GM18873 (cell line): ENCODE results near the gene LYRM7.
A peak's percentile ranks its signal among the peaks of the same experiment; 100 is the strongest.

Experiments used
- ATAC-seq: cut with Tn5 transposase; IDR thresholded peaks from one replicate; pipeline ENCODE4 v1.9.1; 2021; ENCODE audit warnings: mild to moderate bottlenecking, moderate library complexity, moderate number of reproducible peaks; ENCODE audit not compliant: unreplicated experiment, low FRiP score

LYRM7 gene

GRCh38 chr5:131217791-131218190 lies 47.0 kb downstream of the LYRM7 start:
- no peak for ATAC-seq

- ATAC-seq = no peak
Observed at GRCh38 chr5:131218392-131218791, 47.6 kb downstream of the LYRM7 start.

- ATAC-seq = no peak
Observed at GRCh38 chr5:131220566-131220965, 49.8 kb downstream of the LYRM7 start.

- no peak for ATAC-seq
Observed at GRCh38 chr5:131221008-131221703, 50.4 kb downstream of the LYRM7 start.

GRCh38 chr5:131221888-131222287 lies 51.1 kb downstream of the LYRM7 start:
- ATAC-seq = no peak

- no peak for ATAC-seq
Observed at GRCh38 chr5:131222731-131223130, 52.0 kb downstream of the LYRM7 start.

- ATAC-seq = no peak
Observed at GRCh38 chr5:131223751-131224386, 53.1 kb downstream of the LYRM7 start.

GRCh38 chr5:131224387-131225201 lies 53.9 kb downstream of the LYRM7 start:
- ATAC-seq = peak; percentile 86

GRCh38 chr5:131225282-131225974 lies 54.7 kb downstream of the LYRM7 start:
- no peak for ATAC-seq

GRCh38 chr5:131226899-131227298 lies 56.2 kb downstream of the LYRM7 start:
- ATAC-seq = no peak

- no peak for ATAC-seq
Observed at GRCh38 chr5:131228646-131229045, 57.9 kb downstream of the LYRM7 start.

GRCh38 chr5:131229623-131230022 lies 58.9 kb downstream of the LYRM7 start:
- ATAC-seq = no peak

- no peak for ATAC-seq
Observed at GRCh38 chr5:131230406-131230805, 59.7 kb downstream of the LYRM7 start.

- no peak for ATAC-seq
Observed at GRCh38 chr5:131239686-131240085, 68.9 kb downstream of the LYRM7 start.

GRCh38 chr5:131242728-131243255 lies 72.0 kb downstream of the LYRM7 start:
- ATAC-seq = no peak

GRCh38 chr5:131245312-131245711 lies 74.6 kb downstream of the LYRM7 start:
- ATAC-seq = peak; percentile 69

GRCh38 chr5:131245948-131246347 lies 75.2 kb downstream of the LYRM7 start:
- ATAC-seq = no peak

- ATAC-seq = no peak
Observed at GRCh38 chr5:131246504-131246903, 75.8 kb downstream of the LYRM7 start.

- ATAC-seq = no peak
Observed at GRCh38 chr5:131250751-131251475, 80.2 kb downstream of the LYRM7 start.

GRCh38 chr5:131252824-131253171 lies 82.1 kb downstream of the LYRM7 start:
- ATAC-seq = peak; percentile 87
